NCI-H2081 (cell line): ENCODE measurements around the gene CRAT.
"Not testable (repeated sequence)": the region's sequence is repeated elsewhere in the genome, so short reads cannot be mapped to it uniquely, and the experiment has no call there.

Experiments used
- DNase-seq, 2 experiments: peaks; one replicate each; lab custom pipeline; 2025; lab: John Stamatoyannopoulos, UW

The CRAT gene

DNA sequence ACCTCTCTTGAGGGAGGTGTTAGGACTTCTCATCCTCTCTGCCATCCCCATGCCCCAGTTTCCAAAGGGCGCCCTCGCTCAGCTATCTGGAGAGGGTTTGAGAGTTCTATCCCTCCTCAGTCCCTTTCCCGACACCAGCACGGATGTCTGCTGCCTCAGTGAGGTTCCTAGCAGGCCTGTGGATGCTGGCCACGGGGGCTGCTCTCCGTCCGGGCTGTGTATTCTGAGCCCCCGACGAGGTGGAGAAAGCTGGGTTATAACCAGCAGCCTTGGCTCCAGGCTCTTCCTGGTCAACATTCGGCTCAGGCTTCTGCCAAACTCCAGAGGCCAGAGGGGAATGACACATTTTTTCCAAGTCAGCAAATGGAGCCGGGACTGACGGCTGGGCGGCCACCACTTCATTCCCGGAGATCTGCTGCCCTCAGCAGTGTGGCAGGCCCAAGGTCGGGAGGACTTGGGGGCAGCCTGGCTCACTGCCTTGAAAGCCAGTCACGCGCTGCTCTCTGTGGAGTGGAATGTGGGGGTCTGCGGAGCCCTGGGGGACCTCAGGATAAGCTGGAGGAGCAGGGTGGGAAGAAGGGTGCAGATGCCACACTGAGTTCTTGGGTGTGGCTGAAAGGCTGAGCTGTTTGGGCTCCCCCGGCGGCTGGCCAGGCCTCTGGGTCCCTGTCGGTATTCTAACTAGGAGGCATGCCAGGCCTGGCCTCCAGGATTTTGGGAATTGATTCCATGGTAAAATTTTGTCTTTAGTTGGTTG, 28.1 kb upstream of the CRAT start:
- no peak for DNase-seq

DNA sequence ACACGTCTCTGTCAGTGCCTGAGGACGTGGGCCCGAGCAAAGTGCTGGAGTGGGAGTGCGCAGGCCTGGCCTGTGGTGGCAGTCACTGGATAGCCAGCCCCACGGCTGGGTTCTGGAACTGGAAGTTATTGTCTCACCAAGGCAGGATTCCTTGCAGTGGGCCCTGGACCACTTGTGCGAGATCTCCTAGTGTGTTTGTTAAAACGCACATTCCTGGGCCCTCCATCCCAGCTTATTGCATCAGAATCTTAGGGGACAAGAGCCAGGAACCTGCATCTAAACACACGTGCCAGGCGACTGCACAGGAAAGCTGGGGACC, 27.5 kb upstream of the CRAT start:
- no peak for DNase-seq

DNA sequence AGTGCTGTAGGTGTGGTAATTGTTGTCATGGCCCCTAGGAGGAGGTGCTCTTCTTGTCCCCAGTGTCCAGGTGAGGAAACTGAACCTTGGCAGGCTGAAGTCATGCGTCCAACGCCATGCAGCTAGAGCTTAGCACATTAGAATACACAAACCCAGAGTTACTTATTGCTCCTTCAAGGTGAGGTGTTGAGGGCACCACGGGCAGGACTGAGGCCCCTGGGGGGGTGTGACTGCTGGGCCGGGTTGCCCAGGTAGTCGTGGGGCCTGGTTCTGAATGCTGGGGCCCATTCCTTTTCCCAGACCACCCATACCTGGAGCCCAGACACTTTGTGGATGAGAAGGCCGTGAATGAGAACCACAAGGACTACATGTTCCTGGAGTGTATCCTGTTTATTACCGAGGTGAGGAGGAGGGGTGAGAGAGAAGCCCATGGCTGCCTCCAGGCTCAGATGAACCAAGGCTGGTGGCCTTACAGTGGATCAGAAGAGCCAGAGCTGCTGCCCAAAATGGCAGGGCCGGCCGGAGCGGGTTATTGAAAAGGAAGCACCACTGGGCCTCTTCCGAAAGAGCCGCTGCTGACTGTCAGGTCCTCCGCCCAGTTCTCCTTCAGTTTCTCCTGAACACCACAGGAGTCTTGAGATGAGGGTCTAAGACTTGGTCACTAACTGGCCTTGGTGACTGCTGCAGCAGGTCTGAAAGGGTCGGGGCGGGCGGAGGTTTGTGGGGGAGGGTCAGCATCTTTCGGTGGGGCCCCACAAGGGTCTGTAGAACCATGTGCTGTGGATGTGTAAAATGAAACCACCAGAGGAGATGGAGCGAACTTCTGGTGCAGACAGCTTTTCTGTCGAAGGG, 26.9 kb upstream of the CRAT start:
- no peak for DNase-seq

DNA sequence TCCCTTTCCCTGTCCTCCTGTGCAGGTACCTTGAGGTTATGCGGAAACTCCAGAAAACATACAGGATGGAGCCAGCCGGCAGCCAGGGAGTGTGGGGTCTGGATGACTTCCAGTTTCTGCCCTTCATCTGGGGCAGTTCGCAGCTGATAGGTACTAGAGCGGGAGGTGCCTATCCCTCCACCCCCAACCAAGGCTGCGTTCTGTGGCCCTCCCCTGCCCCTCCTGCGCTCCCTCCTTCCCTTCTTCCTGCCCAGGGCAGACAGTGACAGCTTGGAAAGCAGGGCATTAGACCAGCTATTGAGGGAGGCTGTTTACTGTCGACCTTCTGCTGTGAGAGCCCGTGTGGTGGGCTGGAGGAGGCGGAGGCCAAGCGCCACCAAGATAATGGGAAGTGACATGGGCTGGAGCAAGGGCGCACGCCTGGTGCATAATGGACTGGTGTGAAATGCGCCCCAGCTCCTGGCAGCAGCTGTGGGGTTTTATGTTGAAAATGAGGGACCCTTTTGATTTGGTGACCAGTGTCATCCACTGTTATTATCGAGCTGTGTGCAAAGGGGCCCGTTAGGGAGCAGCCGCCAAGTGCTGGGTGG, 25.9 kb upstream of the CRAT start:
- no peak for DNase-seq

DNA sequence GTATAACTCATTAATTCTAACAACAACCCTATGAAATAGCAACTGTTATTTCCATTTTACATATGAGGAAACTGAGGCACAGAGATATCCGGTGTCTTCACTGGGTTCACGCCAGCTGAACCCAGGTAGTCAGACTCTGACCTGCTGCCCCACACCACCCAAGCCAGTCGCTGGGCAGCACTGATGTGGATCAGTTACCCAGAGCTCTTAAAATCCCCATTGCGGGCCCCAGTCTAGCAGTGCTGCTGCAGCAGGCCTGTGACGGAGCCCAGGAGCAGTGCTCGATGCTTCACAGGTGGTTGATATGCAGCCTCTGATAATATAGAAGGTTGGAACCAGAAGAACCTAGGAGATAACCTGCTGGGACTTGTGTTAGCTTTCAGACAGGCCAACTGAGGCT, 24.9 kb upstream of the CRAT start:
- DNase-seq: no peak

DNA sequence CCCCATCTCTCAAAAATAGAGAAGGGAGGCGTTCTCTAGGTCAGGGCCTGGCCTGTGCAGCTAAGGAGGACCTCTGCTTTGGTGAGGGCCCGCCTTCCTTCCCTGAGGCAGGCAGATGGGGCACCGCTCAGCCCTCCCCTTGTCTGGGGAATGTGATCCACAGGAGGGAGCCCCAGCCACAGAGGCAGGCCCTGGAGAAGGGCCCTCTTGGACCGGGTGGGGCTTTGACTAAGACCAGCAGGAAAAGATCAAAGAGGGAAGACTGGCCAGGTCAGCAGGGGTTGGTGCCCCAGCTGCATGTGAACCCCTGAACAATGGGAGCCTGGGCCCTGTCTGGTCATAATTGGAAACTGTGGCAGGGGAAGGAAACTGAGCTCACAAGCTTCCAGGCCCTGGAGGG, 22.5 kb upstream of the CRAT start:
- DNase-seq: no peak

DNA sequence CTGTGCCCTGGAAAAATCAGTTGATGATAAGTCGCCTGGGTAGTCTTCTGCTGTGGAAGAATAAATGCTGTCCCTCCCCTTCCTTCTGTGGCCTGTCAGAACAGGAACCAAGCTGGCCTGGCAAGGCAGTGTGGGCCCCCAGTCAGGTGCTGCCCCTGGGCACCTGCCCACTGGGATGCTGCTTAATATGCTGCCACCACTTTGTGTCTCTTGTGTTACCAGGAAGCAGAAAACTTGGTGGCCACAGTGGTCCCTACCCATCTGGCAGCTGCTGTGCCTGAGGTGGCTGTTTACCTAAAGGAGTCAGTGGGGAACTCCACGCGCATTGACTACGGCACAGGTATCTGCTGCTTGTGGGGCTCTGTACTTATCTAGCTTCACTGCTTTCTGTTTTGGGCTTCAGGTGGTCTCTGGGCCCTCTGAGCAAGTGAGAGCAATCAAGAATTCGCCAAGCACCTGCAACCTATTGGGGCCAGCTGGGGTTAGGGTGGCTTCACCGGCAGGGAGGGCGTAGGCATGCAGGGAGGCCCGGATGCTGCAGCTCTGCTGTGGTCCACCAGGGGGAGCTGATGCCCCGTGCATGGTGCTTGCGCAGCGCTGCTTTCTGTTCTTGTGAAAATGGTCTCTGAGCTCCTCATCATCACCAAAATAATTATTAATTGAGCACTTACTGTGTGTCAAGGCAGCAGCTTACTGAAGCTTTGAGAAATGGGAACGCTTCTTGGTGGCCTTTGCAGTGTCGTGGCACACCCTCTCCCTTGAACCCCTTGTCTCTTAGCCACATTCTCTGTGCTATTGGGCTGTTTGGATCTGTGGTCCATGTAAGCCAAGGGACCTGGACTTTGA, 20.9 kb upstream of the CRAT start:
- DNase-seq: peak; percentile 41 to 55

DNA sequence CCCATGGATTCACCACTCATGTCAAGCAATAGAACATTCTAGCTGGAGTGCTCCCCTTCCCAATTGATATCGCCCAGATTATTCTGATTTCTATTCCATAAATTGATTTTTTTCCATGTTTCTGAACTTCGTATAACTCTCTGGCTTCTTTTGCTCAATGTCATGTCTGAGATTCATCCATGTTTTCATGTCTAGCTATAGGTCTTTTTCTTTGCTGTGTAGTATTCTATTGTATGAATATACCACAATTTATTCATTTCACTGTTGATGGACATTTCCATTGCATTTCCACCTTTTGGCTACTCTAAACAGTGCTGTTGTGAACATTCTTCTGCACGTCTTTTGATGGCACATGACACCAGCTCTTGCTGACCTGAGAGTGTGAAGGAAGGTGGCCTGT, 20.2 kb upstream of the CRAT start:
- DNase-seq: no peak

DNA sequence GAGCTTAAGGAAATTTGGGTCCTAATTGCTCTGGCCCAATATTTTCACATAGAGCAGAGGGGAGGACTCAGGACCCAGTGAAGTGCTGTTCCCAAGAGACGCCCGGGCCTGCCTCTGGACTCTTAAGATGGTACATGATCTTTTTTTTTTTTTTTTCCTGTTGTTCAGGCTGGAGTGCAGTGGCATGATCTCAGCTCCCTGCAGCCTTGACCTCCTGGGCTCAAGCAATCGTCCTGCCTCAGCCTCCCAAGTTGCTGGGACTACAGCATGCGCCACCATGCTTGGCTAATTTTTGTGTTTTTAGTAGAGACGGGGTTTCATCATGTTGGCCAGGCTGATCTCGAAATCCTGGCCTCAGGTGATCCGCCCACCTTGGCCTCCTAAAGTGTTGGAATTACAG, 19.7 kb upstream of the CRAT start:
- DNase-seq: not testable (repeated sequence)

DNA sequence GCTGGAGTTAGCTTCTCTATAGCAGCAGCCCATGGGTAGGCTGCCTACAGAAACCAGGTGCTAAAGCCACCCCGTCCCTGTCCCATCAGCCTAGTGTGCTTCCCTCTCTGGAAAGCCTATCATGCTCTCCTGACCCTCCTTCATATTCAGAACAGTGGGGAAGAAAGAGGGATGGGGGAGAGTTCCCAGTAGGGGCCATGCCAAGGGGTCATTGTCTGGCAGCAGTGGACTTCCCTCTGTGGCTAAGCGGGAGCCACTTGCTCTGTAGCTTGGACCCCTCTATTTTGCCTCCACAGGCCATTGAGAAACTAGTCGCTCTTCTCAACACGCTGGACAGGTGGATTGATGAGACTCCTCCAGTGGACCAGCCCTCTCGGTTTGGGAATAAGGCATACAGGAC, 18.1 kb upstream of the CRAT start:
- no peak for DNase-seq

DNA sequence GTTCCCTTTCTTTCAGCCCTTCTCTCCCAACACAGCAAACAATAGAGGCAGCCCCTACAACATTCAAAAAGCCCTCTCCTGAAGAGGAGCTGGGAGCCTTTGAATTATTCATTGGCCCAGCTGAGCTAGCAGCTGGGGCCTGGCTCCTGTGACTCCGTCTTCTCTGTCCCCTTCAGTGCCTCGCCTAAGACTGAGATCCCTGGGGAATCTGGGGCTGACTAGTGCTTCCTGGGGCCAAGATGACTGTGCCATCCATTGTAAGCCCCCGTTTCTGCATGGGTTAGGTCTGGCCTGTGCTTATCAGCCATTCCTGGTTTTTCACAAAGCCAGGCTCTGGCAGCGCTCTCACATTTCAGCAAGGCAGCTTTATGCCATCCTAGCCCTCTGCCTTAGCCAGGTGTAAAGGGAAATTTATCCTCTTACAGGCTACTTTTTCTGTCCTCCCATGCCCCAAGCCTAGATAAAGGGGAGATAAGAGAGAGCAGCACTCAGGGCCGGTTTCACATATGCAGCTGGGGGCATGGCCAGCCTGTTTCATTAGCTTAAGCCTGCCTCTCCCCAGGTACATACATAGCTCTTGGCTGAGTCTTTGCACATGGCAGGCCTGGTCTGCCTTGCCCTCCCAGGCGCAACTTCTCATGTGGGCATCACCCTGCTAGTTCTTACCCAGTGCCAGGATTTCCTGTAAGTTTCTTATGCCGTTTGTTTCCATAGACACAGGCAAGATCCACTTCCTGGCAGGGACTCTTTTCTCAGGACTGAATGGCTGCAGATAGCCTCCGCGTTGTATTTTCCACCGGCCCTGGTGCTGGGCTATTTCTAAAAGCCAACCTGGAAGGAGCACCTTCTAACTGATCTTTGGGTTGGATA, 16.4 kb upstream of the CRAT start:
- no peak for DNase-seq

DNA sequence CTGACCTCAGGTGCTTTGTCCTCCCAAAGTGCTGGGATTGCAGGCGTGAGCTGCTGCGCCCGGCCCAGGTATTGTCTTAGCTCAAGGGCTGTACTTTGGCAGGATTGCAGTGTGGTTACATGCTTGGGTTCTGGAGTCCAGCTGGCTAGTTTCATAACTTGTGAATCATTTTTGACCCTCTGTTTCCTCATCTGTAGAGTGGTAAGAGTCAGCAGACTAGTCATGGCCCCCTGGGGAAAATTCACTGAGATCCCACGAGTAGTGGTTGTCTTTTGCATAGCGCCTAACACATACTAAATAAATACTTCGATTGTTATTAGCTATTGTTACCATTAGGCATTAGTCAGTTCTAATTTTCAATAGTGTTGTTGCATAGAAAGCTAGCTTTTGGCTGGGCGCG, 14.9 kb upstream of the CRAT start:
- no peak for DNase-seq

DNA sequence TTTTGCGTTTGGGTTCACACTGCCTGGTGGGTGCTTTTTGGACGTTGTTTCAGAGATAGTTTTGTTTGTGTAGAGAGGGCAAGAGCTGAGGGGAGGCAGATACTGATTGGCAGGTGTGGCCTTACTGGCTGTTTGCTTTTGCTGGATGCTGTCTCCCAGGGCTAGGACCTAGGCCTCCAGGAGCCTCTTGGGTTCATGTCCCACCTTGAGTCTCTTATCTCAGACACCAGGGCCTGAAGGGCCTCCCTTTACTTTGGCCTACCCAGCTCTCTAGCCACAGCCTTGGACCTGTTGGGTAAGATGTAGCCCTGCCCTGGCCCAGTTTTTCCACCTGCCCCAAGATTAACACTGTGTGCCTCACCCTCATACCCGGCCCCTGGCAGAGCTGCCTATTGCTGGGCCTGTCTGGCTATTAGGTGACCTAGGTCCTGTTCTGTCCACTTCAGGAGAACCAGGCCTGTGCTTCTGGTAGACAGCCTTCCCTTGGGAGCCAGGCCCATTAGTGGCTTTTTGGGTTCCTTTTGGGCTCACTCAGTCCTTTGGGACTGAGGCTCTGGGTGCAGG, 14.0 kb upstream of the CRAT start:
- DNase-seq: no peak

DNA sequence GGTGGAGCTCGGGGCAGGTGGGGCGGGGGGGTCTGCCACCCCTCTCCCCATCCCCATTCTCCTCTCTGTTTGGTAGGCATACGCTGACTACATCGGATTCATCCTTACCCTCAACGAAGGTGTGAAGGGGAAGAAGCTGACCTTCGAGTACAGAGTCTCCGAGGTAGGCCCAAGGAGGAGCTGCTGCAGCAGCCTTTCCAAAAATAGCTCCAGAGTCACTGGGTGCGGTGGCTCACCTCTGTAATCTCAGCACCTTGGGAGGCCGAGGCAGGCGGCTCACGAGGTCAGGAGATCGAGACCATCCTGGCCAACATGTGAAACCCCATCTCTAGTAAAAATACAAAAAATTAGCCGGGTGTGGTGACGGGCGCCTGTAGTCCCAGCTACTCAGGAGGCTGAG, 12.4 kb upstream of the CRAT start:
- not testable (repeated sequence) for DNase-seq

DNA sequence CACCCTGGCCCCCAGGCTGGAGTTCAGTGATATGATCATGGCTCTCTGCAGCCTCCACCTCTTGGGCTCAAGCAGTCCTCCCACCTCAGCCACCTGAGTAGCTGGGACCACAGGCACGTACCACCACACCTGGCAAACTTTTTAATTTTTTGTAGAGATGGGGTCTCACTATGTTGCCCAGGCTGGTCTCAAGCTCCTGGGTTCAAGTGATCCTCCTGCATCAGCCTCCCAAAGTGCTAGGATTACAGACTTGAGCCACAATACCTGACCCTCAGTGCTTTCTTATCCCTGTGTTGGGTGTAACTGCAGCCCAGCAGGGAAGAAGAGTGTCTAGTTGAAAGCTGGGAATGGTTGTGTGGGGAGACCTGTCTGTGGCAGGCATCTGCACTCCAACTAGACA, 11.5 kb upstream of the CRAT start:
- DNase-seq: no peak

DNA sequence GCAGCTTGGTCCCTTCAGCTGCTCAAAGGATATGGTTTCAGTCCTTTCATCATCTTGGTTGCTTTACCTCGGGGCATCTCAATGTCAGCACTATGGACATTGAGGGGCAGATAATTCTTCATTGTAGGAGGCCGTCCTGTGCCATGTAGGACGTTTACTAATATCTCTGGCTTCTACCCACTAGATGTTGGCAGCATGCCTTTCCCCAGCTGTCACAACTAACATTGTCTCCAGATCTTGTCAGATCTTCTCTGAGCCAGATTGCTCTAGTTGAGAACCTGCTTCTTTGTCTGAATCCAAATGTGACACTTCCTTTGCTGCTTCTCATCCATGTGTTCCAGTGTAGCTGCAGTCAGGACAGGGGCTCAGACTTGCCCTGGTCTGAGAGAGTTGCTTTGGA, 10.9 kb upstream of the CRAT start:
- no peak for DNase-seq

DNA sequence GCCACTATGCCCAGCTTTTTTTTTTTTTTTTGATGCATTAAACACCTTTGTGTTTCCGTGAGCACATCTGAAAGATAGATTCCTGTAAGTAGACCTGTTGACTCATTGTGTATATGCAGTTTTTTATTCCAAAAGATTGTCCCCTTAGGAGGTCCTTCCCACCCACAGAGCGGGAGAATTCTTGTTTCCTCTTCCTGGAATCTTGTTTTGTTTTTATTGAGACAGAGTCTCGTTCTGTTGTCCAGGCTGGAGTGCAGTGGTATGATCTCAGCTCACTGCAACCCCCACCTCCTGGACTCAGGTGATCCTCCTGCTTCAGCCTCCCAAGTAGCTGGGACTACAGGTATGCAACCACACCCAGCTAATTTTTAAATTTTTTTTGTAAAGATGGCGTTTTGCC, 8.2 kb upstream of the CRAT start:
- no peak for DNase-seq

DNA sequence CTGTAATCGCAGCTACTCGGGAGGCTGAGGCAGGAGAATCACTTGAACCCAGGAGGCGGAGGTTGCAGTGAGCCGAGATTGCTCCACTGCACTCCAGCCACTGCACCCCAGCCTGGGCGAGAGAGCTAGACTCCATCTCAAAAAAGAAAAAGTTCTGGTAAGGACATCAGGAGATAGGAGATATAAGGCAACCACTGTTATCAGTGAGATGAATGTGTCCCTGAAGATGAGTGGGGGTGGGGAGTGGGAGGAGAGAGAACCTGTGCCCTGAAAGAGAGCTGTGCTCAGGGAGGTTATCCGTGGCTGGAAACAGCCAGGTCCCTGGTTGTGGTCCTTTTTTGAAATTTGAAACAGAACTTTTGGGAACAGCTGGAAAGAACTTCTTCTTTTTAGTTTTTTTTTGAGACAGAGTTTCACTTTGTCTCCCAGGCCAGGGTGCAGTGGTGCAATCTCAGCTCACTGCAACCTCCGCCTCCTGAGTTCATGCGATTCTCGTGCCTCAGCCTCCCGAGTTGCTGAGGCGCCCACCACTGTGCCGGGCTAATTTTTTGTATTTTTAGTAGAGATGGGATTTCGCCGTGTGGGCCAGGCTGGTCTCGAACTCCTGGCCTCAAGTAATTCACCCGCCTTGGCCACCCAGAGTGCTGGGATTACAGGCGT, 3.2 kb upstream of the CRAT start:
- DNase-seq: no peak

DNA sequence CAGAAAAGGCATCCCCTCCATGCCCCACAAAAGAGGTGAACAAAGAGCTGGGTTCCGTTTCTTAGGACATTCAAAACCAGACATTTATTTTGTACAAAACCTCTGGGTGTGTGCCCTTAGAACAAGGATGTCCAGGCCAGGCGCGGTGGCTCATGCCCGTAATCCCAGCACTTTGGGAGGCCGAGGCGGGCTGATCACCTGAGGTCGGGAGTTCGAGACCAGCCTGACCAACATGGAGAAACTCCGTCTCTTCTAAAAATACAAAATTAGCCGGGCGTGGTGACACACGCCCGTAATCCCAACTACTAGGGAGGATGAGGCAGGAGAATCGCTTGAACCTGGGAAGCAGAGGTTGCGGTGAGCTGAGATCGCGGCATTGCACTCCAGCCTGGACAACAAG, 1.9 kb upstream of the CRAT start:
- DNase-seq: not testable (repeated sequence)

DNA sequence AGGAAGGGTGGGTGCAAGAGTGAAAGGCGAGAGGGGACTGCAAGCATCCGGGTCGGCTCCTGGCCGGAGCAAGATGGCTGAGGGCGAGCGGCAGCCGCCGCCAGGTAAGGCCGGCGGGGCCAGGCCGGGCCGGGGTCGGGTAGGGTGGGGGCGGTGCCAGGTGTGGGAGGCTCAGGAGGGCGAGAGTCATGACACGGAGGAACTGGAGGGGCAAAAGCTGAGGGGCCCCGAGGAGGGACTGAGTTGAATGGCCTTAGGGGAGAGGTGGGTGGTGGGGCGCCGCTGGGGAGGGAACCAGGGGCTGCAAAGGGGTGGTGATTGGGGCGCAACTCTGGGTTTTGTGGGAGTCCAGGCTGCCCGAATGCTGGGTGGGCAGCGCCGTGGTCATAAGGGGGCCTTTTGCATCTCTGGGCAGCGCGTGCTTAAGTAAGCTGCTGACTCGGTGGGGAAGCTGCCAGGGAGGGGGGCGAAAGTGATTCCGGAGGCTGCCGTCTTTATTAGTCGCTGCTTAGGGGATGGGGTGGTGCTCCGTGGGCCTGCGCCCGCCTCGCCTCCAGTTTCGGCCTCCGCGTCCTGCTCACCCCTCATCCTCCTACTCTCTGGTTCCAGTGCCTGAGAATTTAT, 1.0 kb upstream of the CRAT start:
- DNase-seq: peak; percentile 50 to 53
